GM12892 (cell line): ENCODE measurements around the gene C1QTNF12.

ENCODE experiments used
- POLR2A ChIP-seq: IDR thresholded peaks from 2 replicates; pipeline ENCODE4 v1.6.1; 2011; ENCODE audit warnings: low read depth, low read length, control low read depth
- POLR2AphosphoS5 ChIP-seq: IDR thresholded peaks from 2 replicates; pipeline ENCODE4 v1.6.1; 2011; ENCODE audit warnings: low read depth, low read length, control low read depth
- TAF1 ChIP-seq: IDR thresholded peaks from 2 replicates; pipeline ENCODE4 v1.6.1; 2011; ENCODE audit warnings: low read depth, mild to moderate bottlenecking, control low read depth, low read length, borderline replicate concordance

GRCh38 chr1:1282998-1283397 is 36.5 kb upstream of the C1QTNF12 start:
- no peak for TF ChIP-seq POLR2AphosphoS5
- no peak for TF ChIP-seq POLR2A
- TF ChIP-seq TAF1: no peak
